Endothelial cell of umbilical vein (primary cell): Measurements from ENCODE around the gene IGSF9B. TPM values are rescaled to one million over a fixed set of nuclear protein-coding genes. Genes with fewer than 3 reads are reported as not detected.

Experiments used
- BruUV-seq: library from RNA; stranded (reverse); fragments of 400-500 nt; replicated peaks from 2 replicates; lab custom pipeline; 2021; lab: Mats Ljungman, UMichigan
- CTCF ChIA-PET: fragments of 300-600, 350-600 bp; sonication (Branson Sonifier 250); formaldehyde crosslinking; loops from one replicate; lab custom pipeline; 2021; ENCODE audit warnings: antibody characterized with exemption, inconsistent platforms; lab: Charles Lee
- POLR2A ChIA-PET: fragments of 300-600, 350-600 bp; sonication (Branson Sonifier 250); formaldehyde crosslinking; loops from one replicate; lab custom pipeline; 2021; ENCODE audit warnings: antibody characterized with exemption, inconsistent platforms; lab: Charles Lee
- DNase-seq: peaks from one replicate; pipeline ENCODE4 v3.0.0-alpha.2; 2011; ENCODE audit warnings: low read depth, low spot score
- FAIRE-seq: peaks from 2 replicates; lab custom pipeline; 2011; peaks lifted over from hg19 to GRCh38; lab: Jason Lieb, UNC
- H2AFZ ChIP-seq: 2 replicates; pipeline ENCODE4 v1.6.0; 2012; ENCODE audit warnings: low read depth, low read length, control low read depth, inconsistent platforms
- H3K27ac ChIP-seq: 2 replicates; pipeline ENCODE4 v1.5.1; 2011; ENCODE audit warnings: low read depth, mild to moderate bottlenecking, control low read depth, low read length, moderate library complexity; ENCODE audit not compliant: insufficient read depth
- H3K27me3 ChIP-seq, 2 experiments: 2 replicates each; pipeline versions ENCODE4 v1.6.0 to v1.6.1; 2011; ENCODE audit warnings: low read length in 2 of 2, mixed read lengths in 1 of 2; ENCODE audit not compliant: control insufficient read depth in 2 of 2, insufficient read depth in 2 of 2
- H3K36me3 ChIP-seq, 2 experiments: 2 replicates in 1 of 2; 3 replicates in 1 of 2; pipeline ENCODE4 v1.5.1; 2011; ENCODE audit warnings: low read length in 2 of 2, mild to moderate bottlenecking in 1 of 2, moderate library complexity in 1 of 2; ENCODE audit not compliant: control insufficient read depth in 2 of 2, insufficient read depth in 2 of 2; ENCODE audit errors: extremely low read depth in 1 of 2
- H3K4me1 ChIP-seq: 3 replicates; pipeline ENCODE4 v1.5.1; 2011; ENCODE audit warnings: mild to moderate bottlenecking, low read length; ENCODE audit not compliant: control insufficient read depth, insufficient read depth; ENCODE audit errors: extremely low read depth
- H3K4me2 ChIP-seq: 2 replicates; pipeline ENCODE4 v1.6.1; 2011; ENCODE audit warnings: low read length, control low read depth, mixed read lengths; ENCODE audit not compliant: insufficient read depth
- H3K4me3 ChIP-seq, 3 experiments: fragments of 200-600 bp in 1 of 3; sonication (generic), shearing (Covaris generic) in 1 of 3; replicated peaks in 1 of 3; 2 replicates each; pipeline ENCODE4 v1.5.1; 2011 to 2016; ENCODE audit warnings: control low read depth in 3 of 3, low read length in 3 of 3, mild to moderate bottlenecking in 2 of 3, inconsistent platforms in 1 of 3, low read depth in 1 of 3, moderate library complexity in 1 of 3; ENCODE audit not compliant: insufficient read depth in 1 of 3
- H3K79me2 ChIP-seq: 2 replicates; pipeline ENCODE4 v1.6.0; 2012; ENCODE audit warnings: low read length, inconsistent platforms; ENCODE audit not compliant: control insufficient read depth, insufficient read depth
- H3K9ac ChIP-seq: replicated peaks from 2 replicates; pipeline ENCODE3; 2011; ENCODE audit warnings: low read length, control low read depth; ENCODE audit not compliant: insufficient read depth; ENCODE audit errors: extremely low read depth
- H3K9me1 ChIP-seq: replicated peaks from 3 replicates; pipeline ENCODE4 v1.6.0; 2011; ENCODE audit warnings: mild to moderate bottlenecking, low read length; ENCODE audit not compliant: control insufficient read depth, insufficient read depth; ENCODE audit errors: extremely low read depth
- H3K9me3 ChIP-seq: replicated peaks from 2 replicates; pipeline ENCODE4 v1.5.1; 2012; ENCODE audit warnings: low read length, inconsistent platforms; ENCODE audit not compliant: control insufficient read depth, insufficient read depth
- H4K20me1 ChIP-seq: replicated peaks from 2 replicates; pipeline ENCODE3; 2011; ENCODE audit warnings: mild to moderate bottlenecking, low read length; ENCODE audit not compliant: control insufficient read depth, insufficient read depth; ENCODE audit errors: extremely low read depth
- EZH2 ChIP-seq: IDR thresholded peaks from 2 replicates; pipeline ENCODE4 v1.6.1; 2012; ENCODE audit warnings: borderline replicate concordance, low read depth, mild to moderate bottlenecking, moderate library complexity, low read length, inconsistent platforms; ENCODE audit not compliant: severe bottlenecking
- FOS ChIP-seq: IDR thresholded peaks from 2 replicates; pipeline ENCODE4 v1.6.1; 2011; ENCODE audit warnings: mild to moderate bottlenecking, low read length, moderate library complexity, borderline replicate concordance; ENCODE audit not compliant: insufficient read depth
- GATA2 ChIP-seq: IDR thresholded peaks from 2 replicates; pipeline ENCODE4 v1.7.0; 2011; ENCODE audit warnings: low read depth, mild to moderate bottlenecking, moderate library complexity, mixed read lengths, low read length; ENCODE audit not compliant: insufficient read length, insufficient read depth
- JUN ChIP-seq: IDR thresholded peaks from 2 replicates; pipeline ENCODE4 v1.6.1; 2011; ENCODE audit warnings: borderline replicate concordance, low read depth; ENCODE audit not compliant: insufficient read length, insufficient read depth
- MYC ChIP-seq: IDR thresholded peaks from one replicate; pipeline ENCODE4 v1.6.1; 2011; ENCODE audit warnings: mild to moderate bottlenecking, low read depth, low read length
- POLR2A ChIP-seq: IDR thresholded peaks from 2 replicates; pipeline ENCODE4 v1.6.1; 2012; ENCODE audit warnings: low read depth, mild to moderate bottlenecking, control low read depth, low read length
- POLR2AphosphoS5 ChIP-seq: IDR thresholded peaks from 2 replicates; pipeline ENCODE4 v1.6.1; 2012; ENCODE audit warnings: low read depth, mild to moderate bottlenecking, control low read depth, low read length, moderate library complexity; ENCODE audit not compliant: insufficient read depth
- dilution Hi-C: fragments of 300-500 bp; cut with MboI; formaldehyde crosslinking; loops from one replicate; pipeline ENCODE4 v1.15.0; 2019; ENCODE audit warnings: low sequenced_read_pairs; ENCODE audit not compliant: extremely low pct_ligation_motif_present
- intact Hi-C: fragments of 100-400 bp; cut with micrococcal nuclease; formaldehyde crosslinking; loops from one replicate; pipeline ENCODE4 v1.10.0; 2022
- polyA plus RNA-seq, 4 experiments: library from polyadenylated mRNA; depleted of rRNA in 3 of 4; stranded (reverse) in 3 of 4; unstranded in 1 of 4; fragments of >200 nt; gene quantifications; 2 replicates each; pipeline versions ENCODE4 v1.2.1 to v1.2.3, GENCODE V29; 2011 to 2012; ENCODE audit warnings: missing spikeins in 1 of 4
- total RNA-seq: library from RNA; stranded (reverse); gene quantifications from 2 replicates; pipeline ENCODE4 v1.2.3, GENCODE V29; 2021
- TF ChIP-seq, protein P1 (sequence below): IDR thresholded peaks from 2 replicates; pipeline ENCODE4 v1.6.1; 2011; ENCODE audit not compliant: insufficient read depth, insufficient read length
- TF ChIP-seq, protein P2 (sequence below), 2 donors: IDR thresholded peaks; 1 replicate in 1 of 2; 2 replicates in 1 of 2; pipeline ENCODE4 v1.5.1; 2011; ENCODE audit warnings: low read length in 2 of 2, mild to moderate bottlenecking in 2 of 2, moderate library complexity in 2 of 2, control low read depth in 1 of 2, inconsistent platforms in 1 of 2, low read depth in 1 of 2; ENCODE audit not compliant: insufficient read depth in 1 of 2; ENCODE audit errors: extremely low read depth in 1 of 2

Gene IGSF9B
- total and polyA plus RNA-seq, 2 donors (not counting 3 experiments of a cell fraction or from before 2014, with no cell fraction given): 0.15 to 0.18 TPM

DNA sequence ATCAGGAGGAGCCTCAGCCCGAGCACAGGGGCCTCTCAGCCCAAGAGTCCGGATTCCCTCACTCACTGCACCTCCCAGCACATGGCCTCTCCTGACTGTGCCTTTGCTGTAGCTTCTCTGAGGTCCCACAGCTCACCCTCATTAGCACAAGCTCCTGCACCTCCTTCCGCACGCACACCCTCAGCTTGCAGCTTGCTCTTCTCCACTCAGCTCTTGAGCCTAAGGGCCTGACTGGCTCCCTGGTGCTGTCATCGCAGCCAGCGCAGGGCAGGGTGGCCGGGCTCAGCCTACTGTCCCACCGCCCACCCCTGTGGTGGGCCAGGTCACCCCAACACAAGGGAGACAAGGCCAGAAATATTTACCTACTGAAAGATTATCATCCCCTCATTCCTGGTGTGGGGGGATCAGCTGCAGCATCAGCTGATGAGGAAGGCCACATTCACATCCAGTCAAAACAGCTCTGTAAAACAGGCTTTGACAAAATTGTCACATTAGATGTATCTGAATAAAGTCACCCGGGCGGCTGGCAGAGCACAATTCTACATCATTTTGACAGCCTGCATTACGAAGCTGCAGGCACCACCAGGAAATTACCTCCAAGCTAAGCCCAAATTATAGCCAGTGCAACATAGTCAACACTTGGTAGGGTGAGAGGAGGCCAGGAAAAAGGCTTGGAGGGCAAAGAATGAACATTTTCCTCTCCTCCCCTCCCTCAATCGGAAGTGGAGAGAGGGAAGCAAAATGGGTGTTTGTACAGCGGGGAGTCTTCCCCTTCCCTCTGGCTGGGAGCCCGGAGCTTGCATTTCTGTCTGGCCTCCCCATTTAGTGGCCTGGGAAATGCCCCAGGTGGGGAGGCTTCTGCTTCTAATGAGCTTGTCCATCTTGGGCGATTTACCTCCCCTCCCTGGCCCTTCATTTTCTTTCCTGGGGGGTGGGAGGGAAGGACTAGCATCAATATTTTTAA lies 29.5 kb upstream of the IGSF9B start:
- dilution Hi-C loops: no loop called here

More for the DNA sequence above, 29.5 kb upstream of the IGSF9B start:
- no peak for DNase-seq
- H3K79me2 ChIP-seq: no peaks in the 10 kb centered on the region
- CTCF ChIA-PET: interaction anchor here (1.5 kb wide), 1 partner anchor 58 kb away, joined by 4 read pairs; no protein-coding TSS in a partner anchor
- H3K4me3 ChIP-seq: no peak overlapping the region
- no peaks in the 10 kb centered on the region for H4K20me1 ChIP-seq
- H3K36me3 ChIP-seq: no peaks in the 10 kb centered on the region
- TF ChIP-seq POLR2AphosphoS5 (no peak), POLR2A (no peak), FOS (no peak), MYC (no peak), GATA2 (no peak), EZH2 (no peak), JUN (no peak)
- TF ChIP-seq, protein P1, sequence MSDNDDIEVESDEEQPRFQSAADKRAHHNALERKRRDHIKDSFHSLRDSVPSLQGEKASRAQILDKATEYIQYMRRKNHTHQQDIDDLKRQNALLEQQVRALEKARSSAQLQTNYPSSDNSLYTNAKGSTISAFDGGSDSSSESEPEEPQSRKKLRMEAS: no peak
- TF ChIP-seq, protein P2, sequence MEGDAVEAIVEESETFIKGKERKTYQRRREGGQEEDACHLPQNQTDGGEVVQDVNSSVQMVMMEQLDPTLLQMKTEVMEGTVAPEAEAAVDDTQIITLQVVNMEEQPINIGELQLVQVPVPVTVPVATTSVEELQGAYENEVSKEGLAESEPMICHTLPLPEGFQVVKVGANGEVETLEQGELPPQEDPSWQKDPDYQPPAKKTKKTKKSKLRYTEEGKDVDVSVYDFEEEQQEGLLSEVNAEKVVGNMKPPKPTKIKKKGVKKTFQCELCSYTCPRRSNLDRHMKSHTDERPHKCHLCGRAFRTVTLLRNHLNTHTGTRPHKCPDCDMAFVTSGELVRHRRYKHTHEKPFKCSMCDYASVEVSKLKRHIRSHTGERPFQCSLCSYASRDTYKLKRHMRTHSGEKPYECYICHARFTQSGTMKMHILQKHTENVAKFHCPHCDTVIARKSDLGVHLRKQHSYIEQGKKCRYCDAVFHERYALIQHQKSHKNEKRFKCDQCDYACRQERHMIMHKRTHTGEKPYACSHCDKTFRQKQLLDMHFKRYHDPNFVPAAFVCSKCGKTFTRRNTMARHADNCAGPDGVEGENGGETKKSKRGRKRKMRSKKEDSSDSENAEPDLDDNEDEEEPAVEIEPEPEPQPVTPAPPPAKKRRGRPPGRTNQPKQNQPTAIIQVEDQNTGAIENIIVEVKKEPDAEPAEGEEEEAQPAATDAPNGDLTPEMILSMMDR (IDR thresholded peaks at IDR 0.05; ENCODE audit: extremely low read depth in 1 of 2, insufficient read depth in 1 of 2, low read depth in 1 of 2, low read length in 2 of 2): no peak
- no peaks in the 10 kb centered on the region for H3K9me1 ChIP-seq
- no peaks in the 10 kb centered on the region for H3K4me1 ChIP-seq
- no peak overlapping the region for H3K27ac ChIP-seq
- FAIRE-seq: no peak
- H2AFZ ChIP-seq: no peak overlapping the region
- POLR2A ChIA-PET: no interaction called here
- H3K9me3 ChIP-seq: no peaks in the 10 kb centered on the region
- H3K9ac ChIP-seq: no peak overlapping the region
- no TSS peak for BruUV-seq
- no peak overlapping the region for H3K4me2 ChIP-seq
- H3K27me3 ChIP-seq: no peaks in the 10 kb centered on the region
- intact Hi-C loops: no loop called here
